ENCODE data around the gene ITGB8.

The ITGB8 gene

DNA sequence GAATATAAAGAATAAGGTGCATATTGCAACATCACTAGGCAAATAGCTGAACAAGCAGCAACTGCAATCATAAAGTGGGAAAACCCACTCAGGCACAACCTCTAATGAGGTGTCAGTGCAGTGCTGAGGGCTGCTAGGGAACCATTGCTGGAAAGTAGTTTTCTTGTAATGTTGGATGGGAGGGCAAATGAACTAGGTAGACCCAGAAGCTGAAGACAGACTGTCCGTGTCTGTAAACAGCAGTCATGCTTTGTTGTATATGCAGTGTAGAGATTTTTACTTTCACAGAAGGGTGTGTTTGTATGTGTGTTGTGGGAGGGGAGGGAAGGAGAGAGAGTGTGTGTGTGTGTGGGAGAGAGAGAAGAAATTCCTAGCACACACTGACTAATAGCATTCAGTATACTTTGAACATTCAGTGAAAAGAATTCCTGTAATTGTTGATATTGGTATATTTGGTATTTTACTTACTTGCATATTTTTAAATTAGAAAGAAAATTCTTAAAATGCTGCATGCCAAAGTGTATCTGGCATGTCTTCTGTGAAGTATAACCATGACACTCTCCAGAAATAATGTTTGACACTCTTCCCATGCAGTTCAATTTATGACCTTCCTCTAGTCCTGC, 28.8 kb downstream of the ITGB8 start:
- ATAC-seq = peak; percentile 32; the same call in 2 of the 3 replicates
- no peak for TF ChIP-seq ARNTL (CRISPR knock-in tag; IDR thresholded peaks at IDR 0.05; ENCODE audit: borderline replicate concordance, low read depth)
- no peak for TF ChIP-seq CSDC2 (CRISPR knock-in tag; IDR thresholded peaks at IDR 0.05)
- TF ChIP-seq ESRRG (CRISPR knock-in tag; IDR thresholded peaks at IDR 0.05) = no peak
- TF ChIP-seq OSR1 (CRISPR knock-in tag; IDR thresholded peaks at IDR 0.05) = no peak
- TF ChIP-seq ISL1 (CRISPR knock-in tag; IDR thresholded peaks at IDR 0.05) = peak; percentile 74; the same call in 1 of the 2 replicates
- no peak for TF ChIP-seq ZFP3 (CRISPR knock-in tag; IDR thresholded peaks at IDR 0.05)
- no peak for TF ChIP-seq TOX (CRISPR knock-in tag; IDR thresholded peaks at IDR 0.05; ENCODE audit: borderline replicate concordance)
- TF ChIP-seq, protein P1, sequence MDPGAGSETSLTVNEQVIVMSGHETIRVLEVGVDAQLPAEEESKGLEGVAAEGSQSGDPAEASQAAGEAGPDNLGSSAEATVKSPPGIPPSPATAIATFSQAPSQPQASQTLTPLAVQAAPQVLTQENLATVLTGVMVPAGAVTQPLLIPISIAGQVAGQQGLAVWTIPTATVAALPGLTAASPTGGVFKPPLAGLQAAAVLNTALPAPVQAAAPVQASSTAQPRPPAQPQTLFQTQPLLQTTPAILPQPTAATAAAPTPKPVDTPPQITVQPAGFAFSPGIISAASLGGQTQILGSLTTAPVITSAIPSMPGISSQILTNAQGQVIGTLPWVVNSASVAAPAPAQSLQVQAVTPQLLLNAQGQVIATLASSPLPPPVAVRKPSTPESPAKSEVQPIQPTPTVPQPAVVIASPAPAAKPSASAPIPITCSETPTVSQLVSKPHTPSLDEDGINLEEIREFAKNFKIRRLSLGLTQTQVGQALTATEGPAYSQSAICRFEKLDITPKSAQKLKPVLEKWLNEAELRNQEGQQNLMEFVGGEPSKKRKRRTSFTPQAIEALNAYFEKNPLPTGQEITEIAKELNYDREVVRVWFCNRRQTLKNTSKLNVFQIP (CRISPR knock-in tag; IDR thresholded peaks at IDR 0.05; ENCODE audit: borderline replicate concordance, low read depth) = 0 out of 2 replicates have a peak, but pooled peaks have one; percentile 2

DNA sequence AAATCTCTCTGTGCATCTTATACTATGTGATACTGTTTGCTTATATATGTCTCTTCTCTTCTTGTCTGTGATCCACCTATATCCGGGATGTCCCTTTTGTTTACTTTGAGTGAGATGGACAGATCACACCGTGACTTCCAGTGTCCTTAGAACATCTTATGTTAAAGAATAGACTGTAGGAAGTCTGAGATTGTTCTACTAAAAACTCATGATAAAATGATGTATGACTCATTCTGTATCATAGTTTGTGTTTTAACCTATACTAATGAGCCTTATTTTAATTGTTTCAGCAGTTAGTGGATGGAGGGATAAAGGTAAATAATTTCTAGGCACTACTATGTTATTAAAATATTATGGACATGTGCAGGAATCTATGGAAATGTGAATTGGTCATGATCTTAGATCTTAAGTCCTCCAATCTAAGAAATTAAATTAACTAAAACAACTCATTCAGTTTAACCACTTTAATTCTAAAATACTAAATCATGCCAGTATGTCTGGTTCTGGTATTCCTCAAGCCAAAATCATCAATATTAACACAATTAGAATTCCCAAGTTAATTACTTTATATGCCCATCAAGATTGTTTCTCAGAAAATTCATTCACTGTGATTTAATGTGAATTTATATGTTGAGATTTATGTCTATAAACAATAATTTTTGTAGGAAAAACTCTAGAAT, 32.0 kb downstream of the ITGB8 start:
- no peak for ATAC-seq
- TF ChIP-seq ZFP30 (CRISPR knock-in tag; IDR thresholded peaks at IDR 0.05) (no peak), TCF4 (CRISPR knock-in tag; IDR thresholded peaks at IDR 0.05; ENCODE audit: borderline replicate concordance) (0 out of 2 replicates have a peak, but pooled peaks have one; percentile 36), ISL1 (CRISPR knock-in tag; IDR thresholded peaks at IDR 0.05) (peak; percentile 90), ZNF70 (CRISPR knock-in tag; IDR thresholded peaks at IDR 0.05) (no peak)

DNA sequence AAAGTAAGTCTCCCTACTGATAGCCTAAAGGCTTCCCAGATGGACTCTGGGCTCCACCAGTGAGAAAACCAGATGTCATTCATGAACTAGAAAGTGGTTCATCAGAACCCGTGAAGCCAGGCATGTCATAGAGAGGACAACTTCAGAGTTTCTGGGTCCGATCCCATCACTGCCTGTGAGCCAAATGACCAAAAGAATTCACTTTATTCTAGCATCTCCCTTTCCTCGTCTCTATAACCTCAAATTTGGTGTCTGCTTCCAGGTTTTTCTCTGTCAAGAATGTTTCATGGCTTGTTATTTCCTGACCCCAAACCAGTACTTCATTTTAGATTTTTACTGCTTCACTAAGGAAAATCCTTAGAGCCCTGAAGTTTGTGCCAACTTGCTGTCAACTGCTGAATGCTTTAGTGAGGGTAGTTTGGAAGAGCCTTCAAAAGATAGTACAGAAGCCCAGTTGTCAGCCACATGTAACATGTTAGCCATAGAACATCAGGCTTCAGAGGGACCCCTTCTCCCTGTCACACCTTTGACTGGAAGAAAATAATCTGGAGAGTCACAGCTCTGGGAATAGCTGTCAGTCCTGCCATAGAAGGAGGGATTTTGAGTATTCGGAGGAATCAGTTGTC, 34.0 kb downstream of the ITGB8 start:
- no peak for ATAC-seq
- TF ChIP-seq PPARA (CRISPR knock-in tag; IDR thresholded peaks at IDR 0.05; ENCODE audit: borderline replicate concordance) = no peak
- no peak for TF ChIP-seq ESRRG (CRISPR knock-in tag; IDR thresholded peaks at IDR 0.05)
- TF ChIP-seq ZFP30 (CRISPR knock-in tag; IDR thresholded peaks at IDR 0.05) = no peak
- TF ChIP-seq, protein P2, sequence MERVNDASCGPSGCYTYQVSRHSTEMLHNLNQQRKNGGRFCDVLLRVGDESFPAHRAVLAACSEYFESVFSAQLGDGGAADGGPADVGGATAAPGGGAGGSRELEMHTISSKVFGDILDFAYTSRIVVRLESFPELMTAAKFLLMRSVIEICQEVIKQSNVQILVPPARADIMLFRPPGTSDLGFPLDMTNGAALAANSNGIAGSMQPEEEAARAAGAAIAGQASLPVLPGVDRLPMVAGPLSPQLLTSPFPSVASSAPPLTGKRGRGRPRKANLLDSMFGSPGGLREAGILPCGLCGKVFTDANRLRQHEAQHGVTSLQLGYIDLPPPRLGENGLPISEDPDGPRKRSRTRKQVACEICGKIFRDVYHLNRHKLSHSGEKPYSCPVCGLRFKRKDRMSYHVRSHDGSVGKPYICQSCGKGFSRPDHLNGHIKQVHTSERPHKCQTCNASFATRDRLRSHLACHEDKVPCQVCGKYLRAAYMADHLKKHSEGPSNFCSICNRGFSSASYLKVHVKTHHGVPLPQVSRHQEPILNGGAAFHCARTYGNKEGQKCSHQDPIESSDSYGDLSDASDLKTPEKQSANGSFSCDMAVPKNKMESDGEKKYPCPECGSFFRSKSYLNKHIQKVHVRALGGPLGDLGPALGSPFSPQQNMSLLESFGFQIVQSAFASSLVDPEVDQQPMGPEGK (CRISPR knock-in tag; IDR thresholded peaks at IDR 0.05; ENCODE audit: borderline replicate concordance) = no peak
- TF ChIP-seq ZC3H10 (CRISPR knock-in tag; IDR thresholded peaks at IDR 0.05) = no peak
- TF ChIP-seq TOX (CRISPR knock-in tag; IDR thresholded peaks at IDR 0.05; ENCODE audit: borderline replicate concordance) = no peak
- TF ChIP-seq TCF4 (CRISPR knock-in tag; IDR thresholded peaks at IDR 0.05; ENCODE audit: borderline replicate concordance) = no peak
- TF ChIP-seq, protein P3, sequence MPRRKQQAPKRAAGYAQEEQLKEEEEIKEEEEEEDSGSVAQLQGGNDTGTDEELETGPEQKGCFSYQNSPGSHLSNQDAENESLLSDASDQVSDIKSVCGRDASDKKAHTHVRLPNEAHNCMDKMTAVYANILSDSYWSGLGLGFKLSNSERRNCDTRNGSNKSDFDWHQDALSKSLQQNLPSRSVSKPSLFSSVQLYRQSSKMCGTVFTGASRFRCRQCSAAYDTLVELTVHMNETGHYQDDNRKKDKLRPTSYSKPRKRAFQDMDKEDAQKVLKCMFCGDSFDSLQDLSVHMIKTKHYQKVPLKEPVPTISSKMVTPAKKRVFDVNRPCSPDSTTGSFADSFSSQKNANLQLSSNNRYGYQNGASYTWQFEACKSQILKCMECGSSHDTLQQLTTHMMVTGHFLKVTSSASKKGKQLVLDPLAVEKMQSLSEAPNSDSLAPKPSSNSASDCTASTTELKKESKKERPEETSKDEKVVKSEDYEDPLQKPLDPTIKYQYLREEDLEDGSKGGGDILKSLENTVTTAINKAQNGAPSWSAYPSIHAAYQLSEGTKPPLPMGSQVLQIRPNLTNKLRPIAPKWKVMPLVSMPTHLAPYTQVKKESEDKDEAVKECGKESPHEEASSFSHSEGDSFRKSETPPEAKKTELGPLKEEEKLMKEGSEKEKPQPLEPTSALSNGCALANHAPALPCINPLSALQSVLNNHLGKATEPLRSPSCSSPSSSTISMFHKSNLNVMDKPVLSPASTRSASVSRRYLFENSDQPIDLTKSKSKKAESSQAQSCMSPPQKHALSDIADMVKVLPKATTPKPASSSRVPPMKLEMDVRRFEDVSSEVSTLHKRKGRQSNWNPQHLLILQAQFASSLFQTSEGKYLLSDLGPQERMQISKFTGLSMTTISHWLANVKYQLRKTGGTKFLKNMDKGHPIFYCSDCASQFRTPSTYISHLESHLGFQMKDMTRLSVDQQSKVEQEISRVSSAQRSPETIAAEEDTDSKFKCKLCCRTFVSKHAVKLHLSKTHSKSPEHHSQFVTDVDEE (CRISPR knock-in tag; IDR thresholded peaks at IDR 0.05) = no peak
- TF ChIP-seq ARNTL (CRISPR knock-in tag; IDR thresholded peaks at IDR 0.05; ENCODE audit: borderline replicate concordance, low read depth) = no peak
- no peak for TF ChIP-seq OSR1 (CRISPR knock-in tag; IDR thresholded peaks at IDR 0.05)
- no peak for TF ChIP-seq CSDC2 (CRISPR knock-in tag; IDR thresholded peaks at IDR 0.05)
- TF ChIP-seq ISL1 (CRISPR knock-in tag; IDR thresholded peaks at IDR 0.05) = no peak
- TF ChIP-seq GLIS3 (CRISPR knock-in tag; IDR thresholded peaks at IDR 0.05) = no peak
- TF ChIP-seq, protein P1 (CRISPR knock-in tag; IDR thresholded peaks at IDR 0.05; ENCODE audit: borderline replicate concordance, low read depth) = no peak
- TF ChIP-seq SNAI2 (CRISPR knock-in tag; IDR thresholded peaks at IDR 0.05) = no peak
- TF ChIP-seq BACH2 (CRISPR knock-in tag; IDR thresholded peaks at IDR 0.05; ENCODE audit: borderline replicate concordance) = no peak
- TF ChIP-seq, protein P4, sequence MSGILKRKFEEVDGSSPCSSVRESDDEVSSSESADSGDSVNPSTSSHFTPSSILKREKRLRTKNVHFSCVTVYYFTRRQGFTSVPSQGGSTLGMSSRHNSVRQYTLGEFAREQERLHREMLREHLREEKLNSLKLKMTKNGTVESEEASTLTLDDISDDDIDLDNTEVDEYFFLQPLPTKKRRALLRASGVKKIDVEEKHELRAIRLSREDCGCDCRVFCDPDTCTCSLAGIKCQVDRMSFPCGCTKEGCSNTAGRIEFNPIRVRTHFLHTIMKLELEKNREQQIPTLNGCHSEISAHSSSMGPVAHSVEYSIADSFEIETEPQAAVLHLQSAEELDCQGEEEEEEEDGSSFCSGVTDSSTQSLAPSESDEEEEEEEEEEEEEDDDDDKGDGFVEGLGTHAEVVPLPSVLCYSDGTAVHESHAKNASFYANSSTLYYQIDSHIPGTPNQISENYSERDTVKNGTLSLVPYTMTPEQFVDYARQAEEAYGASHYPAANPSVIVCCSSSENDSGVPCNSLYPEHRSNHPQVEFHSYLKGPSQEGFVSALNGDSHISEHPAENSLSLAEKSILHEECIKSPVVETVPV (CRISPR knock-in tag; IDR thresholded peaks at IDR 0.05) = no peak
- no peak for TF ChIP-seq ZFP3 (CRISPR knock-in tag; IDR thresholded peaks at IDR 0.05)
- TF ChIP-seq RARB (CRISPR knock-in tag; IDR thresholded peaks at IDR 0.05) = no peak
- TF ChIP-seq ZNF565 (CRISPR knock-in tag; conservative IDR thresholded peaks at IDR 0.05; ENCODE audit: low read depth) = no peak
